ENCODE data around the gene DPEP2.

DNA sequence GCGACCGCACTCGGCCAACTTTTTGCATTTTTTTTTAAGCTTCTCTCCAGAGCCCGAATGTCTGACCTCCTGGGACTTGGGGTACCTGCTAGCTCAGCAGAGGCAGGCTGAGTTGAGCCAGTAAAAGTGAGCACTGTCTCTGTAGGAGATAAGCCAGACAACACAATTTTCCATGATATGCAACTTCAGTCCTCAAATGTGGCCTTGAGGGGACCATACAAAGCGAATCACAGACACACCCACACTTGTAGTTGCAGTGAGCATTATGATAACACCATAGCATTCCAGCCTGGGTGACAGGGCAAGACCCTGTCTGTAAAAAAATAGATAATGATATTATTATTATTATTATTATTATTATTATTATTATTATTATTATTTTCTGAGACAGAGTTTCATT is 2.6 kb downstream of the DPEP2 start:
- TF ChIP-seq CTCF (IDR thresholded peaks at IDR 0.05; ENCODE audit: insufficient read depth, low read depth, low read length), result no peak
- TF ChIP-seq EZH2 (IDR thresholded peaks at IDR 0.05; ENCODE audit: insufficient read depth, low read length), result no peak
